ENCODE measurements around the gene CASP8AP2.

GRCh38 chr6:89793586-89793985, 36.1 kb upstream of the CASP8AP2 start:
- TF ChIP-seq CTCF (IDR thresholded peaks at IDR 0.05) = no peak
- TF ChIP-seq POLR2A (IDR thresholded peaks at IDR 0.05) = no peak

All from heart left ventricle (tissue), 13 donors.